Measurements from ENCODE around the gene SPATA18.

DNA sequence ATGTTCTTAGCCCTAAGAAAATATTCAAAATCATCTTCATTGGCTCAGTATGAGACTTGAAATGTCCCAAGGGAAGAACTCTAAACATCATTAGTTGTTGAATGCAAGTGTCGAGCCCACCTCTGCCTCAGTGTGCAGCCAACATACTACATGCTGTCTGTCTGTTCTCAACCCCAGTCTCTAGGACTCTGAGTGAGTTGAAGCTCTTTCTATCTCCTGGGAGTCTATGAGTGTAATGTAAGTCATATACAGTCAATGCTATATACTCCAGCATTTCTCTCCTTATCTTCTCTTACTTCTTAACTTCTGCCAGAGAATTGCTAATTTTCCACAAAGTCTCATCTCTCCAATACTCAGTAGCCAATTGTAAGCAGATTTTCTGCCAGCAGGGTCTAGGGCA is 61.3 kb downstream of the SPATA18 start:
- TF ChIP-seq, protein P1, sequence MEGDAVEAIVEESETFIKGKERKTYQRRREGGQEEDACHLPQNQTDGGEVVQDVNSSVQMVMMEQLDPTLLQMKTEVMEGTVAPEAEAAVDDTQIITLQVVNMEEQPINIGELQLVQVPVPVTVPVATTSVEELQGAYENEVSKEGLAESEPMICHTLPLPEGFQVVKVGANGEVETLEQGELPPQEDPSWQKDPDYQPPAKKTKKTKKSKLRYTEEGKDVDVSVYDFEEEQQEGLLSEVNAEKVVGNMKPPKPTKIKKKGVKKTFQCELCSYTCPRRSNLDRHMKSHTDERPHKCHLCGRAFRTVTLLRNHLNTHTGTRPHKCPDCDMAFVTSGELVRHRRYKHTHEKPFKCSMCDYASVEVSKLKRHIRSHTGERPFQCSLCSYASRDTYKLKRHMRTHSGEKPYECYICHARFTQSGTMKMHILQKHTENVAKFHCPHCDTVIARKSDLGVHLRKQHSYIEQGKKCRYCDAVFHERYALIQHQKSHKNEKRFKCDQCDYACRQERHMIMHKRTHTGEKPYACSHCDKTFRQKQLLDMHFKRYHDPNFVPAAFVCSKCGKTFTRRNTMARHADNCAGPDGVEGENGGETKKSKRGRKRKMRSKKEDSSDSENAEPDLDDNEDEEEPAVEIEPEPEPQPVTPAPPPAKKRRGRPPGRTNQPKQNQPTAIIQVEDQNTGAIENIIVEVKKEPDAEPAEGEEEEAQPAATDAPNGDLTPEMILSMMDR (IDR thresholded peaks at IDR 0.05), result no peak
- no peak for TF ChIP-seq POLR2A (IDR thresholded peaks at IDR 0.05)

All from thyroid gland (tissue), 4 donors.